Fibroblast of upper back skin (primary cell): ENCODE results near the gene ICE1.
"Not testable (repeated sequence)": the region's sequence is repeated elsewhere in the genome, so short reads cannot be mapped to it uniquely, and the experiment has no call there.

ENCODE experiments used
- DNase-seq: peaks from one replicate; pipeline ENCODE4 v3.0.0-alpha.2; 2013

ICE1 gene

DNA sequence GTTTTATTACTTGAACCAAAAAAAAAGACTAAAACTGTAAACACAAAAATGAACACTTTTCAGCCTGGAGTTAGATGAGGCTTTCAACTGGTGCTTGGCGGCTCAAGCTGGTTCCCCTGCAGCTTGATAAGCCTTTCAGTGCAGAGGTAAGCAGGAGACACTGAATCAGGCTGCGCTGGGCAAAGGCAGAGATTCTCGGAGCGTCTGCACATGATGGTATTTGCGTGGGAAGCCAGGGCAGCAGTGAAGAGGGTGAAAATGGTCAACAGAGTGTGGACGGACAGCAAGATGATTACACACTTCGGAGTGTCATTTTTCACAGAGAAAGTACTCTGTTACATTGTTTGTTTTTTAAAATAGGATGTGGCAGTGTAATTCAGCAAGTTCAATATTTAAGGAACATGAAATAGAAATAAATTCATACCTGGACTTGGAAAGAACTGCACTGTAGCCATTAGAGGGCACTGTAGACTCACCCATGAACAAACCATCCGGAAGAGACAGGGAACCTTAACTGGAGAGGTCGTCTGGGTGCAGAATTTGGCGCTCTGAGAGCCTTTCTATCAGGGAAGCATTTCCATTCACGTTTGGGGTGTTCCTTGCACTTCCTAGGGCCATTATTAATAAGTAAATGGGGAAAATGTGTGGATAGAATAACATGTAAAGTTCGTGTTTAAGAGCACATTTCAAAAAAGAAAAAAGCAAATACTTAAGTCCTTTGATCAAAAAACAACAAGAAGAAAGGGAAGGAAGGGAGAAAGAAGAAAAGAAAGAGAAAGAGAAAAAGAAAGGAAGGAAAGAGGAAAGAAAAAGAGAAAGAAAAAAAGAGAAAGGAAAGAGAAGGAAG lies 69.8 kb downstream of the ICE1 start:
- peak; percentile 58 for DNase-seq

DNA sequence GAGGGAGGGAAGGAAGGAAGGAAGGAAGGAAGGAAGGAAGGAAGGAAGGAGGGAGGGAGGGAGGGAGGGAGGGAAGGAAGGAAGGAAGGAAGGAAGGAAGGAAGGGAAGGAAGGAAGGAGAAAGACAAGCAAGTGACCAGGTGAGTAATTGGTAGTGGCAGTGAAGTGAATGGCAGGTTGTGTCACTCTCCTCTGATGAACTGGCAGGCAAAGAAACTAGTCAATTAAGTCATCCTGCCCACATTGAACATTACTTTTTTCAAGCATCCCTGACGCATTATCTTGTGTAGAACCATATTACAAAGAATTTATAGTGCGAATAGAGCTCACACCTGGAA lies 70.4 kb downstream of the ICE1 start:
- DNase-seq, result not testable (repeated sequence)

- peak; percentile 26 for DNase-seq
Observed at GRCh38 chr5:5494489-5495402, 72.3 kb downstream of the ICE1 start.

GRCh38 chr5:5497152-5497788 lies 74.8 kb downstream of the ICE1 start:
- DNase-seq, result peak; percentile 43

GRCh38 chr5:5499442-5499841 lies 77.0 kb downstream of the ICE1 start:
- no peak for DNase-seq

DNA sequence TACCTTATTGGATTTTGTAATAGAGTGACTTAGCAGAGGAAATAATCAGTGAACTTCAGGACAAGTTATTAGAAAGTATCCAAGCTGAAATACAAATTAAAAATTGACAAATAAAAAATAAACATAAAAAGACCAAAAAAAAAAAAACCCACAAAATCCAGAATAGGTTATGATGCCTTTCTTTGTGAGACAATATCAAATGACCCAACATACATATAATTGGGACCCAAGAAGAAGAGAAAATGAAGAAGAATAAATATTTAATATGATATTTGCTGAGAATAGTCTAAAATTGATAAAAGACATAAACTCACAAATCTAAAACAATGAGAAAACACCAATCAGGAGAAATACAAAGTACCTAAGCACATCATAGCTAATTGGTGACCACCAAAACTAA lies 81.8 kb downstream of the ICE1 start:
- no peak for DNase-seq

- no peak for DNase-seq
Observed at GRCh38 chr5:5505815-5506214, 83.3 kb downstream of the ICE1 start.

DNA sequence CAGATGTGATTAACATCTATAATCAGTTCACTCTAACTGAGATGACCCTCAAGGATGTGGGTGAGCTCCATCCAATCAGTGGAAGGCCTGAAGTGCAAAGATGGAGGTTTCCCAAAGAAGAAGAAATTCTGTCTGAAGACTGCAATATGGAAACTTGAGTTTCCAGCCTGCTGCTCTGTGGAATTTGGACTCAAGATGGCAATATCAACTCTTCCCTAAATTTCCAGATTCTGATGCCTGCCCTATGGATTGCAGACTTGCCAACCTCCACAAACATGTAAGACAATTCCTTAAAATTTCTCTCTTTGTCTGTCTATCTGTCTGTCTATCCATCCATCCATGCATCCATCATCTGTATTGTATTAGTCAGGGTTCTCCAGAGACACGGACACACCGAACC lies 85.9 kb downstream of the ICE1 start:
- DNase-seq, result no peak

DNA sequence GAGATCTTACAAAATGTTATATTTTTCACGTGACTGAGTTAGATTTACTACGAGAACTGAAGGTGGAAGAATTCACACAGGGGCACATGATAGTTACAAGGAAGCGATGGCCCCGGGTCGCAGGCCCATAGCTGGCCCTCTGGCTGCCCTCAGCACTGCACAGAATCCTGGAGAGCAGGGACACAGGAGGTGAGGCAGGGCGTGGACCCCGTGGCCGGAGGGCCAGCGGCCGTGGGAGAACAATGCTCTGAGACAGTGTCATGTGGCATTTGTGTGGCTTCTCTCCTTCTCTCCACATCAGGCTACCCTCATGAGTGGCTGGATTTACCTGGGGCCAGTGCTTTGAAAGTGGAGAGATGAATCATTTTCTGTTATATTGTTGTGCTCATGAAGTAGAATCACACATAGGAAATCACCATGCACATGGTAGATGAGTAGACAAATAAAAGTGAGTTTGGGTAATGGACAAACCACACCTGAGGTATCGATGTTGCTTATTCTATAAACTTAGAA lies 89.5 kb downstream of the ICE1 start:
- DNase-seq, result no peak

DNA sequence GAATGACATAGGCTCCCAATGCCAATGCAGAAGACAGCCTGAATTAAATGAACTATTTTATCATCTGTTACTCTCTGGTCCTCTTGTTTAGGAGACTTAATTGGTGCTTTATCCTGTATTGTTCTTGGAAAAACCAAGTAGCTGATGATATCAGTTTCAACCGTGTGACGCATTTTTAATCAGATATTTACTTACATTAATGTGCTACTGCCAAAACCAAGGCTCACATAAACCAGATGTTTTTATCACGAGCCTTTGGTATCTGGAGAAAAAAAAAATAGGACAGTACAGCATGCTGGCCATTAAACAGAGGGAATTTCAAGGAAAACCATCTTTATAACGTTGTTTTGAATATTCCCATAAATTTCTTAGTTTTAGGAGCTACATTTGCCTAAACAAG lies 90.1 kb downstream of the ICE1 start:
- no peak for DNase-seq

DNA sequence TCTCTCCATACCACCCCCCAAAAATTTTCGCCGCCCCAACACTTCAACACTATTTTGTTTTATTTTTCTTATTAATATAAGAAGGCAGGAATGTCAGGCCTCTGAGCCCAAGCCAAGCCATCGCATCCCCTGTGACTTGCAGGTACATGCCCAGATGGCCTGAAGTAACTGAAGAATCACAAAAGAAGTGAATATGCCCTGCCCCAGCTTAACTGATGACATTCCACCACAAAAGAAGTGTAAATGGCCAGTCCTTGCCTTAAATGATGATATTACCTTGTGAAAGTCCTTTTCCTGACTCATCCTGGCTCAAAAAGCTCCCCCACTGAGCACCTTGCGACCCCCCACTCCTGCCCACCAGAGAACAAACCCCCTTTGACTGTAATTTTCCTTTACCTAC lies 98.1 kb downstream of the ICE1 start:
- not testable (repeated sequence) for DNase-seq

DNA sequence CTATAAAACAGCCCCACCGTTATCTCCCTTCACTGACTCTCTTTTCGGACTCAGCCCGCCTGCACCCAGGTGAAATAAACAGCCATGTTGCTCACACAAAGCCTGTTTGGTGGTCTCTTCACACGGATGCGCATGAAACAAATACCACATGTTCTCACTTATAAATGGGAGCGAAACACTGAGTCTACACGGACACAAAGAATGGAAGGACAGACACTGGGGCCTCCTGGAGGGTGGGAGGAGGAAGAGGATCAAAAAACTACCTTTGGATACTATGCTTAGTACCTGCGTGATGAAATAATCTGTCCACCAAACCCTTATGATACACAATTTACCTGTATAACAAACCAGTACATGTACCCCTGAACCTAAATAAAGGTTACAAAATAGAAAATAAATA lies 98.6 kb downstream of the ICE1 start:
- DNase-seq, result no peak

DNA sequence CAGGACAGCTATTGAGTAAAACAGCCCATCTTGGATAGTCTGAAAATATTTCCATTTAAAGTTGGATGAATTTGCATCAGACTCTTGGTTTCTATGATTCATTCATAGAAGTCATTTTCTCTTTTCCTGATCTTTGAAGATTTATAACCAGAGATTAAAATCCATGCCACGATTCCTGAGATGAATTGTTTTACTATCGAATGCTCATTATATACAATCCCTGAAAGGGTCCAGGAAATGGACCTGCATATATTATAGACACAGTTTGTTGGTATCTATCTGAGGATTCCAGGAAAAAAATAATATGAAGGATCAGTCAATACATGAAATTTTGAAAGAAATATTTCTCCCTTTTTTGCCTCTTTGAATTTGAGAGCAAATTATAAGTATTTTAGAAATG lies 99.0 kb downstream of the ICE1 start:
- no peak for DNase-seq

- no peak for DNase-seq
Observed at GRCh38 chr5:5522336-5522735, 99.9 kb downstream of the ICE1 start.

DNA sequence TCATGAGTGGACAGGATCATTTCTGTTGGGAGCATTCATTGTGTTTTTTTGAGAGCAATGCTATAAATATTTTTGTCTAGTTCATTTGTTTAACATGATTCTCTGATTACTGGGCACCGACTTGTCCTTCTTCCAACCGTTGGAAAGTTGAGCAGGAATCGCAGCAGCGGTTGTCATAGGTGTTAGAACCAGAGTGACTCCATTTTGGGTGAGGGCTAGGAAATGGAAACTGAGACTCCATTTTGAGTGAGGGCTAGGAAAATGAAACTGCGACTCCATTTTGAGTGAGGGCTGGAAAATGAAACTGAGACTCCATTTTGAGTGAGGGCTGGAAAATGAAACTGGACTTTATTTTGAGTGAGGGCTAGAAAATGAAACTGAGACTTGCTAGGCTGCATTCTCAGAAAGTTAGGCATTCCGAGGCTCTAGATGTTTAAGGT lies 100.6 kb downstream of the ICE1 start:
- DNase-seq, result no peak

GRCh38 chr5:5524327-5524726 lies 101.8 kb downstream of the ICE1 start:
- DNase-seq, result no peak

DNA sequence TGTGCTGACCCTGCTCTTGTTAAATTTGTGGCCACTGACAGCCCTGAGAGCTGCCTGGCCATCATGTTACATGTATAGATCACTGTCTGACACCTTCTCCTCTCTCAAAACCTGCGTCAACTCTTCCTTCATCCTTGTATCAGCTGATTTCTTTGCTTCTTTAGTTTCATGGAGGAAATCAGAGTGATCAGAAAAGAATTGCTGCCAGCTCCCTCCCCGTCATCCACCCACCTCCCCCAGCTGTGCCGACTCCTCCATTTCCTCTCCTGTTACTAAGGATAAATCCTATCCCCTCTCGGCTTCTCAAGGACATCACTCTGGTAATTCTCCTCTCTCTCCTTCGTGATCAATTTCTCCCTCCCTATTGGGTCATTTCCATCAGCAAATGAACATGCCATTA lies 108.9 kb downstream of the ICE1 start:
- no peak for DNase-seq

DNA sequence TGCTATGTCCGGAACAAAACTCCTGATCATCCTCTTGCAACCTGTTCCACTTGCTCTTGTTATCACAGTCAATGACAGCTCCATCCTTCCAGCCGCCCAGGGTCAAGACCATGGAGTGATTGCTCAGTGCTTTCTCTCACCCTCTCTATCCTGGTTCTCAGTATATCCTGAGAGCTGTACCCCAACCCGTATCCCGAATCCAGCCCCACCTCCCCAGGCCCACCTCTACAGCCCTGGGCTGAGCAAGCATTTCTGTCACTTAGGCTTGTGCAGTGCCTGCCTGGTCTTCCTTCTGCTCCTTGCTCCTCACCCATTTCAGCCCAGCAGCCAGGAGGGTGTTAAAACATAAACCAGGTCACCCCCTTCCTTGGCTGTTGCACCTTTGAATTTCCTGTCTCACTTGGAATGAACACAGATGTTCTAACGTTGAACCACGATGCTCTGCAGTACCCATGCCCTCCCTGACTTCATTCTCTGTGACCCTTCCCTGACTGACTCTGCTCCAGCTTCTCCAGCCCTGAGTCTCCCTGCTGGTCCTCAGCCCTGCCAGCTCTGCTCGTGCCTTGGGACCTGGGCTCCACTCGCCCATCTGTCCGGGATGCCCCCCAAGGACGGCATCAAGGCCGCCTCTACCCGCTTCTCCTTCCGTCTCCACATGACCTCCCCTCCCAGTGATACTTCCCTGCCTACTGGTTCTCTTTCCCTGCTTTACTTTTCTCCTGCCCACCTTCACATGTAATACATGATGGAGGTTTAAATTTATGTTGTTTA lies 110.0 kb downstream of the ICE1 start:
- DNase-seq, result no peak

DNA sequence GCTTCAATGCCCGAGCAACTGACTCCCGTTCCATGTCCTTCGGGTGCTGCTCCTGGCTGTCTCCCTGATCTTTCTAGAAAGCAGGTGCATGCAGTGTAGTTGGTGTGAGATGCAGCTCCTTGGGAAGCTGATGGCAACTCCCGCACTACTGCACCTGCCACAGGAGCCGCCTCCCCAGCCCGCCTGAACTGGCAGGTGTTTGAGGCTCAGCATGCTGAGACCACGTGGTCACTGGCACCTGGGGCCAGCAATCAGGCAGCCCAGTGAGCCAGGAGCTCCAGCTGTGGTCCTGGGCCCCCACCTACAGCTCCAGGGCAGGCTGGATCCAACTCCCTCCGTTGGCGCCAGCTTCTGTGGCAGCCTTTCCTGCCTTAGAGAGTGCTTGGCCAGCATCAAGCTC lies 111.5 kb downstream of the ICE1 start:
- no peak for DNase-seq

DNA sequence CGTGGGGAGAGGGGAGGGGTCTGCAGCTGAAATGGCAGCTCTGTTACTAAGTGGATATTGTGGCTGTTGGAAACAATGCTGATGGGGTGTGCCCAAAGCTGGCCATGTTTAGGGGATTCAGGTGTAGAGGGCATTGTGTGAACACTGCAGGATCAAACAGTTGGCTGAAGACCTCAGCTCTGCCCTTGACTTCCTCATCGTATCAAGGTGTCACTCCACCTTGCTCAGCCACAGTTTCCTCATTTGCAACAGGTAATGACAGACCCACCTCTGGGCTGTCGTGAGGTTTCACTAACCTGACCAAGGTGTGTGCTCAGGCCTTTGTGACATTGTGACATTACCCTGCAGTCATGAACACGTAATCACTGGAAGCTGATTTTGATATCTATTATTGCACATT lies 111.9 kb downstream of the ICE1 start:
- DNase-seq, result no peak

DNA sequence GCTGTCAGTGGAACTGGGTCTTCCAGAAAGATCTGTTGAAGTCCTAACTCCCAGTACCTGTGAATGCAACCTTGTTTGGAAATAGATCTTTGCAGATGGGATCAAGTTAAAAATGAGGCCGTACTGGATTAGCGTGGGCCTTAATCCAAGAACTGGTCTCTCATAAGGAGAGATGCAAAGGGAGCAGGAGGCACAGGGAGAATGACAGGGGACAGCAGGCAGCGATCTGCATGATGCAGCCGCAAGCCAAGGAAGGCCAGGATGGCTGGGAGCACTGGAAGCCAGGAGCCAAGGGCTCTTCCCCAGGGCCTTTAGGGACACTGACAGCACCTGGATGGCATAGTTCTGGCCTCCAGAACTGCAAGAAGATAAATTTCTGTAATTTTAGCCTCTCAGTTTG lies 114.4 kb downstream of the ICE1 start:
- no peak for DNase-seq

- no peak for DNase-seq
Observed at GRCh38 chr5:5537426-5537825, 114.9 kb downstream of the ICE1 start.

DNA sequence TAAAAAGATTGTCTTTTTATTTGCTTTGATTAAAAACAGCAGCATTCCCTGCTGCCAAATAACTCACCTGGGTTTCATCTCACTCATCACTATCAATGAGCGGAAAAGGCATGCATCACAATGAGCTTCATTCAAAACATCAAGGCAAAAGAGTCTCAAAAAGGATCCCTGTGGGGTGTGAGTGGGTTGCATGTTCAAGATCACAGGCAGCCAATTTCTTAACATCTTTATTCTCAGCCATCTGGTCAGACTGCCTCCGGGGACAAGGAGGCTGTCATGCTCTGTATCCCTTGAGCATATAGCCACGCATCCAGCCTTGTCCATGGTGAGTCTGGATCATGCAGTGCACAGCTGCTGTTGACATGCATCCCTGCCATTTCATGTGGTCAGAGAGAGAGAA lies 117.1 kb downstream of the ICE1 start:
- no peak for DNase-seq
